ENCODE results near the gene NRCAM.

DNA sequence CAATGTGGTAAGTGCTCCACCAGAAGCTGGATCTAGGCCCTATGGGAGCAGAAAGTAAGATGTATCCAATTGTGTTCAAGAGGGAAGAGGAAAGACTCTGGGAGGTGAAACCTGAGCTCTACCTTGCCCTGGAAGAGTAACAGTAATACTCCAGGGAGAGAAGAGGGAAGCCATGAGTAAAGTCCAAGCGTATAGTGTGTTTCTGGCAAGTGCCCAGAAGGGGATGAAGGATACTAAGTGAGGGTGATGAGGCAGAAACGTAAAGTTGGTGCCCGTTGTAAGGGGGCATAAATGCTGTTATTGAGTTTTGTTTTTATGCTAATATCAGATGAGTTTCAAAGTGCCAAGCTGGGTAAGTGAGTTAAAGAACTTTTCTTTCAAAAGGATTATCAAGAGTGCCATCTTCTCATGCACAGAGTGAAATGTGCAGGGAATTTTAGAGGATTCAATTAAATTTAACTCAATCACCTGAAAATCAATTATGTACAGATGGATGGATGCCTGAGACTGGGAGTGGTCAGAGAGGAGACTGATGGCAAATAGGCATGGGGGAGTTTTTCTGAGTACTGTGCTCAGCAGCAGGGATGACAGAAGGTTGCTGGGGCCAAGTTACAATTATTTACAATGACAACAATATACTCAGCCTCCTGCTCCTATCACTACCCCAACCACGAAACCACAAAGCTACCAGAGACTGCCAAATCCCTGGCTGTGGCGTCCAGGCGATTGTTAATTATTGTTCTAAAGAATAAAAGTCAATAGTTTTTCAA lies 202.8 kb downstream of the NRCAM start:
- TF ChIP-seq ELF4 (CRISPR knock-in tag; IDR thresholded peaks at IDR 0.05; ENCODE audit: borderline replicate concordance) (no peak), ASH2L (IDR thresholded peaks at IDR 0.05; ENCODE audit: insufficient read length, low read depth, low read length) (no peak), MED1 (CRISPR knock-in tag; IDR thresholded peaks at IDR 0.05) (no peak), TAF1 (CRISPR knock-in tag; IDR thresholded peaks at IDR 0.05) (no peak), NBN (conservative IDR thresholded peaks at IDR 0.05) (no peak)
- TF ChIP-seq, protein P1, sequence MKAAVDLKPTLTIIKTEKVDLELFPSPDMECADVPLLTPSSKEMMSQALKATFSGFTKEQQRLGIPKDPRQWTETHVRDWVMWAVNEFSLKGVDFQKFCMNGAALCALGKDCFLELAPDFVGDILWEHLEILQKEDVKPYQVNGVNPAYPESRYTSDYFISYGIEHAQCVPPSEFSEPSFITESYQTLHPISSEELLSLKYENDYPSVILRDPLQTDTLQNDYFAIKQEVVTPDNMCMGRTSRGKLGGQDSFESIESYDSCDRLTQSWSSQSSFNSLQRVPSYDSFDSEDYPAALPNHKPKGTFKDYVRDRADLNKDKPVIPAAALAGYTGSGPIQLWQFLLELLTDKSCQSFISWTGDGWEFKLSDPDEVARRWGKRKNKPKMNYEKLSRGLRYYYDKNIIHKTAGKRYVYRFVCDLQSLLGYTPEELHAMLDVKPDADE (CRISPR knock-in tag; IDR thresholded peaks at IDR 0.05) = no peak
- TF ChIP-seq, protein P2, sequence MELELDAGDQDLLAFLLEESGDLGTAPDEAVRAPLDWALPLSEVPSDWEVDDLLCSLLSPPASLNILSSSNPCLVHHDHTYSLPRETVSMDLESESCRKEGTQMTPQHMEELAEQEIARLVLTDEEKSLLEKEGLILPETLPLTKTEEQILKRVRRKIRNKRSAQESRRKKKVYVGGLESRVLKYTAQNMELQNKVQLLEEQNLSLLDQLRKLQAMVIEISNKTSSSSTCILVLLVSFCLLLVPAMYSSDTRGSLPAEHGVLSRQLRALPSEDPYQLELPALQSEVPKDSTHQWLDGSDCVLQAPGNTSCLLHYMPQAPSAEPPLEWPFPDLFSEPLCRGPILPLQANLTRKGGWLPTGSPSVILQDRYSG (CRISPR knock-in tag; IDR thresholded peaks at IDR 0.05) = no peak
- TF ChIP-seq, protein P3, sequence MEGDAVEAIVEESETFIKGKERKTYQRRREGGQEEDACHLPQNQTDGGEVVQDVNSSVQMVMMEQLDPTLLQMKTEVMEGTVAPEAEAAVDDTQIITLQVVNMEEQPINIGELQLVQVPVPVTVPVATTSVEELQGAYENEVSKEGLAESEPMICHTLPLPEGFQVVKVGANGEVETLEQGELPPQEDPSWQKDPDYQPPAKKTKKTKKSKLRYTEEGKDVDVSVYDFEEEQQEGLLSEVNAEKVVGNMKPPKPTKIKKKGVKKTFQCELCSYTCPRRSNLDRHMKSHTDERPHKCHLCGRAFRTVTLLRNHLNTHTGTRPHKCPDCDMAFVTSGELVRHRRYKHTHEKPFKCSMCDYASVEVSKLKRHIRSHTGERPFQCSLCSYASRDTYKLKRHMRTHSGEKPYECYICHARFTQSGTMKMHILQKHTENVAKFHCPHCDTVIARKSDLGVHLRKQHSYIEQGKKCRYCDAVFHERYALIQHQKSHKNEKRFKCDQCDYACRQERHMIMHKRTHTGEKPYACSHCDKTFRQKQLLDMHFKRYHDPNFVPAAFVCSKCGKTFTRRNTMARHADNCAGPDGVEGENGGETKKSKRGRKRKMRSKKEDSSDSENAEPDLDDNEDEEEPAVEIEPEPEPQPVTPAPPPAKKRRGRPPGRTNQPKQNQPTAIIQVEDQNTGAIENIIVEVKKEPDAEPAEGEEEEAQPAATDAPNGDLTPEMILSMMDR (CRISPR knock-in tag; IDR thresholded peaks at IDR 0.05) = no peak

All from HepG2 (cell line).